ENCODE results near the gene IGIP. TPM values are rescaled to one million over a fixed set of nuclear protein-coding genes. Genes with fewer than 3 reads are reported as not detected.

IGIP gene
- total and polyA plus RNA-seq, 2 of the 8 experiments (the other 6 are each of a cell fraction or from before 2014, with no cell fraction given) = 0.32 to 0.69 TPM

- TF ChIP-seq ATF2 (IDR thresholded peaks at IDR 0.05; ENCODE audit: low read length) = no peak
- no peak for TF ChIP-seq POLR2A (IDR thresholded peaks at IDR 0.05; ENCODE audit: control extremely low read depth in 1 of 2, low read depth in 2 of 2, low read length in 2 of 2)
- TF ChIP-seq EP300 (IDR thresholded peaks at IDR 0.05; ENCODE audit: borderline replicate concordance in 1 of 2, low read depth in 2 of 2, low read length in 2 of 2) = no peak
- no peak for TF ChIP-seq CBX8 (IDR thresholded peaks at IDR 0.05; ENCODE audit: borderline replicate concordance, low read depth, low read length)
Measured at GRCh38 chr5:140151144-140152021, 25.6 kb downstream of the IGIP start (continued).

Data from H1 (cell line).